Neural cell (in vitro differentiated cells): Measurements from ENCODE around the gene AEN. TPM values are rescaled to one million over a fixed set of nuclear protein-coding genes. Genes with fewer than 3 reads are reported as not detected.

ENCODE experiments used
- H2AFZ ChIP-seq: fragments of 200-600, 300-800 bp; sonication (generic), shearing (Covaris generic); 2 replicates; pipeline ENCODE4 v1.6.0; 2014; ENCODE audit warnings: low read depth, mild to moderate bottlenecking, antibody characterized with exemption, low read length, moderate library complexity
- H3F3A ChIP-seq: fragments of 200-600 bp; shearing (Covaris generic); 2 replicates; pipeline ENCODE4 v1.6.1; 2016; ENCODE audit warnings: mild to moderate bottlenecking, moderate library complexity, mixed read lengths, antibody characterized with exemption, low read length; ENCODE audit not compliant: insufficient read depth, poor library complexity, severe bottlenecking
- H3K27ac ChIP-seq: fragments of 200-600, 300-800 bp; sonication (generic), shearing (Covaris generic); 2 replicates; pipeline ENCODE4 v1.5.1; 2014; ENCODE audit warnings: mild to moderate bottlenecking, low read length, moderate library complexity
- H3K27me3 ChIP-seq: fragments of 300-800, 200-600 bp; sonication (generic), shearing (Covaris generic); 2 replicates; pipeline ENCODE4 v1.6.0; 2014; ENCODE audit warnings: mild to moderate bottlenecking, low read depth, low read length, moderate library complexity; ENCODE audit not compliant: insufficient read depth
- H3K36me3 ChIP-seq: fragments of 300-800, 200-600 bp; sonication (generic), shearing (Covaris generic); 2 replicates; pipeline ENCODE4 v1.5.1; 2014; ENCODE audit warnings: mild to moderate bottlenecking, antibody characterized with exemption, low read length, moderate library complexity; ENCODE audit not compliant: insufficient read depth
- H3K4me2 ChIP-seq: fragments of 300-800, 200-600 bp; sonication (generic), shearing (Covaris generic); 2 replicates; pipeline ENCODE4 v1.6.0; 2014; ENCODE audit warnings: mild to moderate bottlenecking, low read length
- H3K4me3 ChIP-seq: fragments of 300-800, 200-600 bp; sonication (generic), shearing (Covaris generic); 2 replicates; pipeline ENCODE4 v1.5.1; 2014; ENCODE audit warnings: mild to moderate bottlenecking, low read length, moderate library complexity
- H3K79me2 ChIP-seq: fragments of 200-600 bp; shearing (Covaris generic); replicated peaks from 2 replicates; pipeline ENCODE4 v1.6.0; 2014; ENCODE audit warnings: mild to moderate bottlenecking, low read length, moderate library complexity; ENCODE audit not compliant: insufficient read depth
- H3K9ac ChIP-seq: fragments of 300-800, 200-600 bp; sonication (generic), shearing (Covaris generic); 2 replicates; pipeline ENCODE4 v1.6.1; 2016; ENCODE audit warnings: mild to moderate bottlenecking, low read length, mixed read lengths
- H3K9me2 ChIP-seq: fragments of 200-600 bp; shearing (Covaris generic); 2 replicates; pipeline ENCODE4 v1.6.1; 2016; ENCODE audit warnings: mild to moderate bottlenecking, low read length, mixed read lengths; ENCODE audit not compliant: insufficient read depth
- H3K9me3 ChIP-seq: fragments of 200-600, 300-800 bp; sonication (generic), shearing (Covaris generic); 2 replicates; pipeline ENCODE4 v1.6.1; 2016; ENCODE audit warnings: mild to moderate bottlenecking, mixed run types, low read length, moderate library complexity, mixed read lengths
- H4K20me1 ChIP-seq: fragments of 200-600 bp; shearing (Covaris generic); 2 replicates; pipeline ENCODE4 v1.6.1; 2016; ENCODE audit warnings: mild to moderate bottlenecking, mixed run types; ENCODE audit not compliant: insufficient read depth
- EZH2 ChIP-seq: fragments of 200-600, 300-800 bp; shearing (Covaris generic), sonication (generic); IDR thresholded peaks from 2 replicates; pipeline ENCODE4 v1.6.1; 2014; ENCODE audit warnings: antibody characterized with exemption, low read length, borderline replicate concordance, mild to moderate bottlenecking; ENCODE audit not compliant: insufficient read depth, poor library complexity, severe bottlenecking
- polyA plus RNA-seq: library from polyadenylated mRNA; depleted of rRNA; stranded (reverse); fragments of >200 nt; gene quantifications from 2 replicates; pipeline ENCODE4 v1.2.3, GENCODE V29; 2014
- small RNA-seq, 3 experiments: library from RNA; depleted of rRNA; stranded (forward); fragments of <200 nt; gene quantifications; one replicate each; pipeline ENCODE3, GENCODE V24; 2012

Gene AEN
- polyA plus RNA-seq, 1 donor from 2014 or later, result 17.2 TPM

- no peak overlapping the region for H3K4me3 ChIP-seq
- no peaks in the 10 kb centered on the region for H3K9me3 ChIP-seq
- H2AFZ ChIP-seq, result no peak overlapping the region
- no peaks in the 10 kb centered on the region for H3K9me2 ChIP-seq
- H3F3A ChIP-seq, result no peaks in the 10 kb centered on the region
- H3K36me3 ChIP-seq, result no peaks in the 10 kb centered on the region
- no peaks in the 10 kb centered on the region for H3K79me2 ChIP-seq
- no peak overlapping the region for H3K27ac ChIP-seq
- H3K4me2 ChIP-seq, result no peak overlapping the region
- no peaks in the 10 kb centered on the region for H3K27me3 ChIP-seq
- no peak for TF ChIP-seq EZH2
- H3K9ac ChIP-seq, result no peak overlapping the region
- H4K20me1 ChIP-seq, result no peaks in the 10 kb centered on the region
Measured at GRCh38 chr15:88681610-88682221, 60.6 kb downstream of the AEN start.

Small RNA genes lying within 50 kb of the gene (small RNA-seq; reads per million reads assigned to genes)
- 494 to 548 (median 529) reads per million in 3 experiments for gene MIR1179
- 2,366 to 6,042 (median 4,868) reads per million in 3 experiments for gene MIR7-2

Other genes with a start within 250 kb of the AEN start
- gene MRPL46, start 154.0 kb upstream of the AEN start, polyA plus RNA-seq, result 32.8 and 41.0 TPM in 2 replicates
- gene MRPS11, start 153.6 kb upstream of the AEN start, polyA plus RNA-seq, result 57.5 and 68.7 TPM in 2 replicates
- 12.9 and 16.7 TPM in 2 replicates for gene DET1, start 74.7 kb upstream of the AEN start, polyA plus RNA-seq
- 0.88 and 5.9 TPM in 2 replicates for gene ISG20, start 17.7 kb downstream of the AEN start, polyA plus RNA-seq
- gene ACAN, start 182.1 kb downstream of the AEN start, polyA plus RNA-seq, result not detected in 2 replicates